Osteoblast (primary cell): ENCODE results near the gene VIT. TPM values are rescaled to one million over a fixed set of nuclear protein-coding genes. Genes with fewer than 3 reads are reported as not detected.
A peak's percentile ranks its signal among the peaks of the same experiment; 100 is the strongest.

Experiments
- DNase-seq: peaks from one replicate; pipeline ENCODE4 v3.0.0; 2011; ENCODE audit warnings: low spot score, mixed read lengths; ENCODE audit not compliant: insufficient read length; ENCODE audit errors: missing footprints
- H2AFZ ChIP-seq: 2 replicates; pipeline ENCODE4 v1.6.0; 2011; ENCODE audit warnings: mild to moderate bottlenecking, low read length
- H3K27ac ChIP-seq: 2 replicates; pipeline ENCODE4 v1.5.1; 2011; ENCODE audit warnings: mild to moderate bottlenecking, low read depth, low read length, moderate library complexity
- H3K27me3 ChIP-seq: 2 replicates; pipeline ENCODE4 v1.6.0; 2012; ENCODE audit warnings: mild to moderate bottlenecking, control low read depth, inconsistent platforms, low read length, moderate library complexity; ENCODE audit not compliant: insufficient read depth
- H3K36me3 ChIP-seq: 2 replicates; pipeline ENCODE4 v1.5.1; 2011; ENCODE audit warnings: mild to moderate bottlenecking, low read length, control low read depth, moderate library complexity; ENCODE audit not compliant: insufficient read depth
- H3K4me1 ChIP-seq: 2 replicates; pipeline ENCODE4 v1.5.1; 2011; ENCODE audit warnings: mild to moderate bottlenecking, low read length, control low read depth, moderate library complexity; ENCODE audit not compliant: insufficient read depth
- H3K4me2 ChIP-seq: 2 replicates; pipeline ENCODE4 v1.6.0; 2011; ENCODE audit warnings: mild to moderate bottlenecking, low read length; ENCODE audit not compliant: insufficient read depth
- H3K4me3 ChIP-seq: fragments of 200-600 bp; sonication (generic); 3 replicates; pipeline ENCODE4 v1.5.1; 2012; ENCODE audit warnings: mild to moderate bottlenecking, low read length, inconsistent platforms; ENCODE audit not compliant: insufficient read depth
- H3K79me2 ChIP-seq: 2 replicates; pipeline ENCODE4 v1.6.0; 2012; ENCODE audit warnings: mild to moderate bottlenecking, low read length, control low read depth, inconsistent platforms; ENCODE audit not compliant: insufficient read depth
- H3K9me3 ChIP-seq: 2 replicates; pipeline ENCODE4 v1.5.1; 2011; ENCODE audit warnings: low read depth, low read length, control low read depth
- H4K20me1 ChIP-seq: 2 replicates; pipeline ENCODE4 v1.6.0; 2012; ENCODE audit warnings: mild to moderate bottlenecking, low read length, control low read depth; ENCODE audit not compliant: insufficient read depth
- CTCF ChIP-seq: IDR thresholded peaks from 2 replicates; pipeline ENCODE4 v1.5.1; 2011; ENCODE audit warnings: mild to moderate bottlenecking, low read depth, low read length, moderate library complexity; ENCODE audit errors: extremely low read depth
- total RNA-seq: library from RNA; depleted of rRNA; stranded (reverse); fragments of >200 nt; gene quantifications from 2 replicates; pipeline ENCODE4 v1.2.3, GENCODE V29; 2012

VIT gene
- total RNA-seq, 1 donor: 31.1 TPM

GRCh38 chr2:36701391-36701795 lies 4.9 kb downstream of the VIT start:
- Histone ChIP-seq H2AFZ (no peak overlapping the region), H3K9me3 (no peaks in the 10 kb centered on the region), H3K27ac (no peak overlapping the region), H3K4me2 (no peak overlapping the region), H3K79me2 (peaks cover 6% of the 10 kb centered on the region), H3K4me3 (no peak overlapping the region), H3K36me3 (no peaks in the 10 kb centered on the region), H3K27me3 (no peaks in the 10 kb centered on the region), H4K20me1 (no peaks in the 10 kb centered on the region), H3K4me1 (peaks cover 43% of the 10 kb centered on the region)
- no peak for TF ChIP-seq CTCF
- no peak for DNase-seq

GRCh38 chr2:36701918-36702317 lies 5.4 kb downstream of the VIT start:
- no peaks in the 10 kb centered on the region for H3K36me3 ChIP-seq
- no peak overlapping the region for H3K4me3 ChIP-seq
- H3K4me1 ChIP-seq: peaks cover 43% of the 10 kb centered on the region
- no peaks in the 10 kb centered on the region for H3K9me3 ChIP-seq
- H3K79me2 ChIP-seq: peaks cover 6% of the 10 kb centered on the region
- DNase-seq: no peak
- TF ChIP-seq CTCF: no peak
- H3K4me2 ChIP-seq: no peak overlapping the region
- H4K20me1 ChIP-seq: no peaks in the 10 kb centered on the region
- H3K27me3 ChIP-seq: no peaks in the 10 kb centered on the region
- H3K27ac ChIP-seq: no peak overlapping the region
- no peak overlapping the region for H2AFZ ChIP-seq

GRCh38 chr2:36702781-36703180 lies 6.3 kb downstream of the VIT start:
- Histone ChIP-seq H3K4me2 (no peak overlapping the region), H3K27ac (no peak overlapping the region), H3K36me3 (no peaks in the 10 kb centered on the region), H3K4me1 (peaks cover 43% of the 10 kb centered on the region), H3K4me3 (no peak overlapping the region), H3K9me3 (no peaks in the 10 kb centered on the region), H3K27me3 (no peaks in the 10 kb centered on the region), H2AFZ (no peak overlapping the region), H4K20me1 (no peaks in the 10 kb centered on the region), H3K79me2 (peaks cover 6% of the 10 kb centered on the region)
- no peak for DNase-seq
- no peak for TF ChIP-seq CTCF

- H2AFZ ChIP-seq: peak overlapping the region; percentile 86
- no peak for DNase-seq
- no peak overlapping the region for H3K4me3 ChIP-seq
- peaks cover 2% of the 10 kb centered on the region for H3K79me2 ChIP-seq
- H4K20me1 ChIP-seq: no peaks in the 10 kb centered on the region
- H3K36me3 ChIP-seq: no peaks in the 10 kb centered on the region
- H3K27ac ChIP-seq: peak overlapping the region; percentile 86
- H3K9me3 ChIP-seq: no peaks in the 10 kb centered on the region
- TF ChIP-seq CTCF: no peak
- no peaks in the 10 kb centered on the region for H3K27me3 ChIP-seq
- H3K4me2 ChIP-seq: peak overlapping the region; percentile 35
- H3K4me1 ChIP-seq: peaks cover 45% of the 10 kb centered on the region
Observed at GRCh38 chr2:36704475-36705150, 8.1 kb downstream of the VIT start.
